Measurements from ENCODE around the gene P2RY6.

Gene P2RY6

DNA sequence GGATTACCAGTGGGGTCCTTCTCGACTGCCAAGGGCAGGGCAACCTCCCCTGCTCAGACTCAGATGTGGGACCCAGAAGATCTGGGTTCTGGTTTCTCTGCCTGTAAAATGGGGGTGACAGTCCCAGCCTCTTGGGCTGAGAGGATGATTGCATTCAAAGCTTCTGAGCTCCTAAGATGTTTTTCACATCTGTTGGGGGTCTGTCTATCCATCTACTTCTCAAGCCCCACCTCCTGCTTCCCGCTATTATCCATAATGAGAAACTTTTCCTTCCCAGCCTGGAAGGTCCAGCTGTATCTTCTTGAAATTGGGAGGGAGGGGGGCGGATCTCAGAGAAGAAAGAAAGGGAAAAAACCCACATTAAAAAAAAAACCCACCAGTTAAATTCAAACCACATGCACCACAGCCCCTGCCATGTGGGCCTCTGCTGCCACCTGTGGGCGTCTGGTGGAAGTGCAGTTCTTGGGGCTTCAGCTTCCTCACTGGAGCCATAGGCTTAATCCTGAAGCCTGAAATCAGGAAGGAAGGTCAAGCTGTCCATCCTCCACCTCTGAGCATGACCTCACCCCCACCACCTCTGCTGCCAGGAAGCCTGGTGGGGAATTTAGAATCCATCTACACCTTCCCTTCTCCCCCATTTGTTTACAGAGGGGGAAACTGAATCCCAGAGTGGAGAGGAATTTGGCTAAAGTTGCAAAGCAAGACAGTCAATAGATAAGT lies 63.2 kb downstream of the P2RY6 start:
- peak; percentile 70 for ATAC-seq (replicated peaks)

DNA sequence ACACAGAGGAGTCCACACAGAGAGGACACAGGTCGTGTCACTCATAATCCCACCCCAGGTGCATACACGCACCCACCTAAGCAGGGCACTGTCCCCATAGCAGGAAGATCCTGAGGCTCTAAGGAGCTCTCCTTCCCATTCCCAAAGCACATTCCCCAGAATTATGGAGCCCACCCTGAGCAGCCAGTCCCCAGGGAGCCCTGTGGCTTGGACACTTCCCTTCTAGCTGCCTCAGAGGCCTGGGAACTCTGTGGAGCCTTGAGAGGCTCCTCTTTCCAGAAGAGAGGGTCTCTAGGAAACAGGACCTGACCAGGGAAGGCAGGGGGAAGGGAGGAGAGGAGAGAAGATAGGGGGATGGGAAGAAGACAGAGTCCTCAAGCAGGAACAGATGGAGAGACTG lies 65.7 kb downstream of the P2RY6 start:
- H3K27me3 Mint-ChIP-seq, result no peaks in the 10 kb centered on the region
- ATAC-seq (replicated peaks), result no peak
- peaks cover 29 to 50% of the 10 kb centered on the region in 2 donors for H3K4me1 Mint-ChIP-seq

More for the DNA sequence above, 63.2 kb downstream of the P2RY6 start:
- Mint-ChIP-seq H3K27me3 (no peaks in the 10 kb centered on the region), H3K36me3 (peaks cover 19 to 33% of the 10 kb centered on the region in 2 donors), H3K4me1 (peaks cover 36 to 64% of the 10 kb centered on the region in 2 donors), H3K9me3 (no peaks in the 10 kb centered on the region), H3K27ac (peak overlapping the region; percentile 42), H3K4me3 (peak overlapping the region in 1 of 2 donors; percentile 28)
- peak; percentile 66 for DNase-seq

GRCh38 chr11:73338279-73338678 lies 66.1 kb downstream of the P2RY6 start:
- Mint-ChIP-seq H3K4me1 (peaks cover 29 to 46% of the 10 kb centered on the region in 2 donors), H3K9me3 (no peaks in the 10 kb centered on the region), H3K36me3 (peaks cover 19 to 35% of the 10 kb centered on the region in 2 donors), H3K27ac (no peak overlapping the region), H3K27me3 (no peaks in the 10 kb centered on the region), H3K4me3 (no peak overlapping the region)
- DNase-seq, result no peak
- ATAC-seq (replicated peaks), result no peak

More for the DNA sequence above, 65.7 kb downstream of the P2RY6 start:
- Mint-ChIP-seq H3K36me3 (peaks cover 19 to 40% of the 10 kb centered on the region in 2 donors), H3K27ac (no peak overlapping the region), H3K9me3 (no peaks in the 10 kb centered on the region), H3K4me3 (no peak overlapping the region)
- no peak for DNase-seq

DNA sequence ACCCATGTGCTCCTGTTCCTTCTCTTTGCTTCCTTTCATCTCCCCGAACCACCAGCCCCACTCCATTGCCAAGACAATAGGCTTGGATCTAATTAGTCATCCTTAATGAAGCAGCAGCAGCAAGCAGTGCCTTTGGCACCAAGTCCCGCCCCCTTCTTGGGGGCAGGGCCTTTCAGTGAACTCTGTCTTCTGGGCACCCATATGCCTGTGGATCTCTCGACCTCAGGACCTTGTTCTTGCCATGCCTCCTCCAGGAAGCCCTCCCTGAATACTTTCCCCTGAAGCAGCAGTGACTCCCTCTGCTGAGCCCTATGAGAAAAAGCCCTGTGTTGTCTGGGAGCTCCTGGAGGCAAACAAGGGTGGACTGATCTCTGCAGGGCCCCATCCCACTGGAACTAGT lies 68.0 kb downstream of the P2RY6 start:
- no peaks in the 10 kb centered on the region for H3K27me3 Mint-ChIP-seq

DNA sequence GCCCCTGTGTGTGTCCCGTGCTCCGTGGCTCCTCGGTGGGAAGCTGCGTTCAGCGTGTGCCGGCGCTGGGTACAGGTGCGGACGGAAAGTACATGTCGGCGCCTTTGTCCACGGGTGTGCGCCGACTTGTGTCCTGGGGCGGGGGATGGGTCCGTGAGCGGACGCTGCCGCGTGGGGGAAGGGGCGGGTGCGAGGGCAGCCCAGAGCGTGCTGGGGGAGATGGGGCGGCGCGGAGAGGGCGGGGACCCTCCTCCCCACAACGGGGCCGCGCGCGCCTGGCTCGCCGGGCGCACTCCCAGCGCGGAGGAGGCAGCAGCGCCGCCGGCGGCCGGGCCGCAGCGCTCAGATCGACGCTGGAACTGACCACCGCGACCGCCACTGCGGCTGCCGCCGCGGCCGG lies 70.5 kb downstream of the P2RY6 start:
- no peaks in the 10 kb centered on the region for H3K27me3 Mint-ChIP-seq
- H3K4me3 Mint-ChIP-seq, result no peak overlapping the region
- ATAC-seq (replicated peaks), result no peak
- peaks cover 29 to 47% of the 10 kb centered on the region in 2 donors for H3K36me3 Mint-ChIP-seq
- no peak overlapping the region for H3K27ac Mint-ChIP-seq
- H3K9me3 Mint-ChIP-seq, result no peaks in the 10 kb centered on the region
- DNase-seq, result no peak
- peaks cover 7 to 16% of the 10 kb centered on the region in 2 donors for H3K4me1 Mint-ChIP-seq

More for the DNA sequence above, 68.0 kb downstream of the P2RY6 start:
- peaks cover 21 to 37% of the 10 kb centered on the region in 2 donors for H3K36me3 Mint-ChIP-seq
- no peaks in the 10 kb centered on the region for H3K9me3 Mint-ChIP-seq
- H3K4me3 Mint-ChIP-seq, result no peak overlapping the region
- peak overlapping the region; percentile 83 for H3K27ac Mint-ChIP-seq
- ATAC-seq (replicated peaks) (no peak), DNase-seq (no peak)
- H3K4me1 Mint-ChIP-seq, result peaks cover 16 to 28% of the 10 kb centered on the region in 2 donors

- no peak for DNase-seq
- Mint-ChIP-seq H3K27ac (no peak overlapping the region), H3K27me3 (no peaks in the 10 kb centered on the region), H3K4me3 (no peak overlapping the region), H3K9me3 (no peaks in the 10 kb centered on the region), H3K36me3 (peaks cover 30 to 49% of the 10 kb centered on the region in 2 donors), H3K4me1 (peaks cover 7 to 10% of the 10 kb centered on the region in 2 donors)
- ATAC-seq (replicated peaks), result no peak
These were observed 71.1 kb downstream of the P2RY6 start for GRCh38 chr11:73343076-73343873.

DNA sequence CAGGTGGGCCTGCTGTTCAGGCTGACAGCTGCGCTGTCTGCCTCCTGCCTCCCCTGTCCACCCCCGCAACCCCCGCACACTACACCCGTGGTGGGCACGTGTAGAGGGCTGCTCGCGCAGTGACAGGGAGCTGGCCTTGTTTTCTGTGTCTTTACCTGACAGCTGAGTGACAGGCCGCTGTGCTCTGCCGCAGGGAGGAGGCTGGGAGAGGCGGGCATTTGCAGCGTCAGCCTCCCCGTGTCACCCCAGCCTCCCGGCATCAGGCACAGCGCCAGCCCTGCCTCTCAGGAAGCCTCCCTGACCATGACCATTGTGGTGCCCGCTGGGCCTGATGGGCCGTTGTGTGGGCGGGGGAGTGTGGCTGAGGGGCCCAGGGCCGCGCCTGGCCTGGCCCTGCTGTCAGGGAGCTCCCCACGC lies 72.1 kb downstream of the P2RY6 start:
- no peak for ATAC-seq (replicated peaks)

GRCh38 chr11:73345481-73346160 lies 73.5 kb downstream of the P2RY6 start:
- no peak overlapping the region for H3K27ac Mint-ChIP-seq
- H3K4me3 Mint-ChIP-seq, result no peak overlapping the region
- H3K27me3 Mint-ChIP-seq, result no peaks in the 10 kb centered on the region
- no peak for ATAC-seq (replicated peaks)
- peaks cover 32 to 51% of the 10 kb centered on the region in 2 donors for H3K36me3 Mint-ChIP-seq
- no peaks in the 10 kb centered on the region for H3K9me3 Mint-ChIP-seq
- H3K4me1 Mint-ChIP-seq, result peaks cover 0 to 1% of the 10 kb centered on the region in 2 donors
- no peak for DNase-seq

More for the DNA sequence above, 72.1 kb downstream of the P2RY6 start:
- no peak overlapping the region for H3K4me3 Mint-ChIP-seq
- H3K4me1 Mint-ChIP-seq, result peaks cover under 1 to 2% of the 10 kb centered on the region in 2 donors
- H3K36me3 Mint-ChIP-seq, result peaks cover 31 to 51% of the 10 kb centered on the region in 2 donors
- H3K9me3 Mint-ChIP-seq, result no peaks in the 10 kb centered on the region
- H3K27me3 Mint-ChIP-seq, result no peaks in the 10 kb centered on the region
- no peak for DNase-seq
- H3K27ac Mint-ChIP-seq, result no peak overlapping the region

- Mint-ChIP-seq H3K4me3 (no peak overlapping the region), H3K27me3 (no peaks in the 10 kb centered on the region), H3K4me1 (peaks cover 0 to 6% of the 10 kb centered on the region in 2 donors), H3K27ac (no peak overlapping the region), H3K36me3 (peaks cover 33 to 49% of the 10 kb centered on the region in 2 donors), H3K9me3 (no peaks in the 10 kb centered on the region)
- no peak for ATAC-seq (replicated peaks)
- DNase-seq, result no peak
These were observed 74.2 kb downstream of the P2RY6 start for GRCh38 chr11:73346186-73346935.

GRCh38 chr11:73347067-73347466 lies 74.9 kb downstream of the P2RY6 start:
- H3K4me1 Mint-ChIP-seq, result peaks cover 0 to 7% of the 10 kb centered on the region in 2 donors
- H3K27ac Mint-ChIP-seq, result no peak overlapping the region
- DNase-seq (no peak), ATAC-seq (replicated peaks) (no peak)
- no peak overlapping the region for H3K4me3 Mint-ChIP-seq
- no peaks in the 10 kb centered on the region for H3K9me3 Mint-ChIP-seq
- H3K36me3 Mint-ChIP-seq, result peaks cover 30 to 44% of the 10 kb centered on the region in 2 donors
- no peaks in the 10 kb centered on the region for H3K27me3 Mint-ChIP-seq

Measured in stimulated activated naive B cell treated with anti-CD40 and anti-IgM and Interleukin-4, amounts not matched to agents 10 μg/mL and 1 μg/mL and 100 μg/mL, for 72 hours (primary cell).